ENCODE results near the gene NR4A1.

DNA sequence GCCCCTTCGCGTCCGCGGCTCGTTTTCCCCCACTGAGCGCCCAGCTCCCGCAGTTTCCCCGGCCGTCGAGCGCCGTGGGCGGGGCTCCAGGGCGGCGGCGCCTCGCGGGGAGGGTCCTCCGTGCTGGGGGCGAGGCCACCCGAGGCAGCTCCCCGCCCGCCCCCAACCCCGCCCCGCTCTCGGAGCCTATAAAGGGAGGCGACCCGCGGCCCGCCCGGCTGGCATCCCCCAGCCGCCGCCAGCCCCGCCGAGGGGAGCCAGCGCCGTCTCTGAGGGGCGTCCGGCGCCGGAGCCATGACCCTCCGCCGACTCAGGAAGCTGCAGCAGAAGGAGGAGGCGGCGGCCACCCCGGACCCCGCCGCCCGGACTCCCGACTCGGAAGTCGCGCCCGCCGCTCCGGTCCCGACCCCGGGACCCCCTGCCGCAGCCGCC, 44.5 kb upstream of the NR4A1 start, which contains the start of gene TAMALIN:
- TF ChIP-seq, protein P1, sequence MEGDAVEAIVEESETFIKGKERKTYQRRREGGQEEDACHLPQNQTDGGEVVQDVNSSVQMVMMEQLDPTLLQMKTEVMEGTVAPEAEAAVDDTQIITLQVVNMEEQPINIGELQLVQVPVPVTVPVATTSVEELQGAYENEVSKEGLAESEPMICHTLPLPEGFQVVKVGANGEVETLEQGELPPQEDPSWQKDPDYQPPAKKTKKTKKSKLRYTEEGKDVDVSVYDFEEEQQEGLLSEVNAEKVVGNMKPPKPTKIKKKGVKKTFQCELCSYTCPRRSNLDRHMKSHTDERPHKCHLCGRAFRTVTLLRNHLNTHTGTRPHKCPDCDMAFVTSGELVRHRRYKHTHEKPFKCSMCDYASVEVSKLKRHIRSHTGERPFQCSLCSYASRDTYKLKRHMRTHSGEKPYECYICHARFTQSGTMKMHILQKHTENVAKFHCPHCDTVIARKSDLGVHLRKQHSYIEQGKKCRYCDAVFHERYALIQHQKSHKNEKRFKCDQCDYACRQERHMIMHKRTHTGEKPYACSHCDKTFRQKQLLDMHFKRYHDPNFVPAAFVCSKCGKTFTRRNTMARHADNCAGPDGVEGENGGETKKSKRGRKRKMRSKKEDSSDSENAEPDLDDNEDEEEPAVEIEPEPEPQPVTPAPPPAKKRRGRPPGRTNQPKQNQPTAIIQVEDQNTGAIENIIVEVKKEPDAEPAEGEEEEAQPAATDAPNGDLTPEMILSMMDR (optimal IDR thresholded peaks at IDR 0.05 in 1 of 3, IDR thresholded peaks at IDR 0.05 in 1 of 3, conservative IDR thresholded peaks at IDR 0.05 in 1 of 3; ENCODE audit: extremely low read depth in 1 of 3, insufficient read depth in 2 of 3, low read length in 3 of 3): no peak
- TF ChIP-seq EZH2 (IDR thresholded peaks at IDR 0.05; ENCODE audit: low read length): no peak

Data from keratinocyte (primary cell).